Upper lobe of right lung (tissue), 1 donor: ENCODE results near the gene GLYATL3. TPM values are rescaled to one million over a fixed set of nuclear protein-coding genes. Genes with fewer than 3 reads are reported as not detected.

Experiments used
- ATAC-seq: fragments of 200-7000 bp; cut with Tn5 transposase; one replicate; pipeline ENCODE4 v1.9.1; 2020; ENCODE audit warnings: mild to moderate bottlenecking, moderate library complexity
- DNase-seq: peaks from one replicate; pipeline ENCODE4 v3.0.0-alpha.2; 2020
- H3K27ac ChIP-seq: fragments of 200-600 bp; one replicate; pipeline ENCODE4 v1.8.0; 2022
- H3K27me3 ChIP-seq: fragments of 200-600 bp; one replicate; pipeline ENCODE4 v1.8.0; 2022; ENCODE audit warnings: mild to moderate bottlenecking
- H3K36me3 ChIP-seq: fragments of 200-600 bp; one replicate; pipeline ENCODE4 v1.8.0; 2022
- H3K4me1 ChIP-seq: fragments of 200-600 bp; one replicate; pipeline ENCODE4 v1.8.0; 2022
- H3K4me3 ChIP-seq: fragments of 200-600 bp; one replicate; pipeline ENCODE4 v1.8.0; 2022; ENCODE audit warnings: mild to moderate bottlenecking
- H3K9me3 ChIP-seq: fragments of 200-600 bp; one replicate; pipeline ENCODE4 v1.8.0; 2022
- CTCF ChIP-seq: fragments of 200-600 bp; IDR thresholded peaks from one replicate; pipeline ENCODE4 v1.8.0; 2022; ENCODE audit warnings: antibody characterized with exemption
- intact Hi-C: fragments of 100-400 bp; cut with DNase I; formaldehyde crosslinking; loops from one replicate; pipeline ENCODE4 v1.11.0; 2022
- long read RNA-seq: library from polyadenylated mRNA; unstranded; transcript quantifications from one replicate; pipeline ENCODE4 v2.0.0, GENCODE V29; 2021
- total RNA-seq: library from RNA; stranded (reverse); fragmentation: NEBNext Ultra II Directional; extraction: Animal tissue kit (Norgen Biotek cat#: 25700); gene quantifications from one replicate; pipeline ENCODE4 v1.2.1, GENCODE V29; 2021
- donor health status: DM: no; HTN: yes; CAD: no; lungs with severe emphysema.

Gene GLYATL3
- total RNA-seq: not detected
- long read RNA-seq: 0 reads

- H3K27ac ChIP-seq: no peak within 1 kb of the TSS
- H3K9me3 ChIP-seq: no peaks in the 10 kb centered on the region
- no peak for TF ChIP-seq CTCF
- no peak for ATAC-seq
- H3K4me3 ChIP-seq: no peak within 1 kb of the TSS
- DNase-seq: no peak
- H3K27me3 ChIP-seq: no peaks in the 10 kb centered on the region
- intact Hi-C loops: no loop called here
- H3K4me1 ChIP-seq: no peaks in the 10 kb centered on the region
- no peaks in the 10 kb centered on the region for H3K36me3 ChIP-seq
These were observed at the start of gene GLYATL3 for GRCh38 chr6:49499623-49500022. TSS of gene GLYATL3 (plus strand) at chr6:49499923. CDS start at chr6:49511991, 12,068 bp downstream.

- Histone ChIP-seq H3K27me3 (no peaks in the 10 kb centered on the region), H3K4me3 (no peak overlapping the region), H3K36me3 (peaks cover 98% of the 10 kb centered on the region), H3K9me3 (no peaks in the 10 kb centered on the region), H3K4me1 (no peaks in the 10 kb centered on the region), H3K27ac (no peak overlapping the region)
- DNase-seq (no peak), ATAC-seq (peak; percentile 41)
- TF ChIP-seq CTCF: peak; percentile 37
- intact Hi-C loops: no loop called here
These were observed 46.5 kb upstream of the GLYATL3 start for GRCh38 chr6:49453221-49453620.

GRCh38 chr6:49454787-49455709 lies 44.7 kb upstream of the GLYATL3 start:
- H3K36me3 ChIP-seq: peaks cover 91% of the 10 kb centered on the region
- no peaks in the 10 kb centered on the region for H3K27me3 ChIP-seq

GRCh38 chr6:49457771-49458170 lies 42.0 kb upstream of the GLYATL3 start:
- intact Hi-C loops: no loop called here
- no peaks in the 10 kb centered on the region for H3K9me3 ChIP-seq
- no peak for TF ChIP-seq CTCF
- no peak overlapping the region for H3K4me3 ChIP-seq
- H3K4me1 ChIP-seq: peaks cover 14% of the 10 kb centered on the region
- H3K27me3 ChIP-seq: no peaks in the 10 kb centered on the region
- H3K36me3 ChIP-seq: peaks cover 64% of the 10 kb centered on the region
- ATAC-seq (no peak), DNase-seq (no peak)
- H3K27ac ChIP-seq: no peak overlapping the region

More at GRCh38 chr6:49454787-49455709, 44.7 kb upstream of the GLYATL3 start:
- H3K27ac ChIP-seq: no peak overlapping the region
- DNase-seq (no peak), ATAC-seq (no peak)
- H3K9me3 ChIP-seq: no peaks in the 10 kb centered on the region
- no peak overlapping the region for H3K4me3 ChIP-seq
- no peak for TF ChIP-seq CTCF
- H3K4me1 ChIP-seq: no peaks in the 10 kb centered on the region
- intact Hi-C loops: no loop called here

- peaks cover 22% of the 10 kb centered on the region for H3K36me3 ChIP-seq
- no peak for TF ChIP-seq CTCF
- H3K4me1 ChIP-seq: peaks cover 19% of the 10 kb centered on the region
- H3K27ac ChIP-seq: peak overlapping the region; percentile 93
- ATAC-seq (no peak), DNase-seq (no peak)
- intact Hi-C loops: no loop called here
- no peaks in the 10 kb centered on the region for H3K27me3 ChIP-seq
- no peaks in the 10 kb centered on the region for H3K9me3 ChIP-seq
- H3K4me3 ChIP-seq: peak overlapping the region; percentile 88
These were observed 37.7 kb upstream of the GLYATL3 start for GRCh38 chr6:49462071-49462470.
